ENCODE measurements around the gene KRT81. TPM values are rescaled to one million over a fixed set of nuclear protein-coding genes. Genes with fewer than 3 reads are reported as not detected.

Gene KRT81
- total and polyA plus RNA-seq, 2 of the 4 experiments (the other 2 are of a cell fraction): under 0.01 to 0.05 TPM

DNA sequence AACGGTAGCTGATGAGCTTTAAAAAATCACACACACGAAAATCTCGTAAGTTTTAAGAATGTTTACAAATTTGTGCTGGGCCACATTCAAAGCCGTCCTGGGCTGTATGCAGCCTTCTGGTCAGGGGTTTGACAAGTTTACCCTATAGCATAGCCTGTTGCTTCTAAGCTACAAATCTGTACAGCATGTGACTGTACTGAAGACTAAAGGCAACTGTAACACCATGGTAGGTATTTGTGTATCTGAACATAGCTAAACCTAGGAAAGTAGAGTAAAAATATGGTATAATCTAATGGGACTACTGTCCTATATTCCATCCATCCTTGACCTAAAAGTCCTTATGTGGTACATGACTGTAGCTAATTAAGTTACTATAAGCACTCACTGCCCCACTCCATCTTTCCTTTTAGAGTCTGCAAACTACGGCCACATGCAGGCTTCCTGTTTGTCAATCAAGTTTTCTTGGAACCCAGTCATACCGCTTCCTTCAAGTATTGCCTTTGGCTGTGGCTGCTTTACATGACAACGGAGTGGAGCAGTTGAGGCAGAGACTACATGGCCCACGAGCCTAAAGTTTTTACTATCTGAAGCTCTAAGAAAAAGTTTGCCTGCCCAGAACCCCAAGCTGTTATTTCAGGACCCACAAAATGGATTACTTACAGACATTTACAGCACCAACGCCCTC, 39.8 kb downstream of the KRT81 start:
- no peaks in the 10 kb centered on the region for H3K9me3 ChIP-seq (ENCODE audit: control insufficient read depth, insufficient read depth, low read length)
- no peak overlapping the region for H2AK9ac ChIP-seq (replicated peaks; ENCODE audit: low read depth, low read length, poor library complexity)
- no peaks in the 10 kb centered on the region for H3K36me3 ChIP-seq (ENCODE audit: control insufficient read depth, insufficient read depth, low read length)
- H3K9me1 ChIP-seq (ENCODE audit: insufficient read depth, low read length): 0 out of 2 replicates have a peak, but pooled peaks cover 4% of the 10 kb centered on the region
- no peaks in the 10 kb centered on the region for H4K20me1 ChIP-seq (ENCODE audit: insufficient read depth, low read length)
- 63% methylated on average over 1 of the region's 9 CpGs; no CpG with 5 or more reads in 1 of the 2 experiments for WGBS, 2 experiments (ENCODE audit: extremely low coverage in 2 of 2, insufficient read length in 1 of 2)
- TF ChIP-seq RAD21 (IDR thresholded peaks at IDR 0.05; ENCODE audit: low read length) (no peak), RCOR1 (IDR thresholded peaks at IDR 0.05; ENCODE audit: insufficient replicate concordance, low read length) (no peak)
- ChIA-PET POLR2A (ENCODE audit: unreplicated experiment) (no interaction called here), CTCF (interaction anchor here (1.5 kb wide), 1 partner anchor 27 kb away, joined by 3 read pairs; no protein-coding TSS in a partner anchor)
- no peak overlapping the region for H3K4me2 ChIP-seq (ENCODE audit: low read depth, low read length)
- intact Hi-C loops (cut with micrococcal nuclease): no loop called here
- peaks cover 12% of the 10 kb centered on the region for H3K4me1 ChIP-seq (ENCODE audit: control insufficient read depth, insufficient read depth, low read length)
- no peak overlapping the region for H2BK20ac ChIP-seq (ENCODE audit: low read depth, low read length)
- H2AK5ac ChIP-seq (ENCODE audit: low read depth, low read length): no peak overlapping the region
- H3K27me3 ChIP-seq (ENCODE audit: control insufficient read depth, insufficient read depth, low read length): peaks cover 14% of the 10 kb centered on the region
- H2AFZ ChIP-seq (replicated peaks; ENCODE audit: low read length, poor library complexity): no peak overlapping the region
- no peak overlapping the region for H2BK120ac ChIP-seq (ENCODE audit: low read depth, low read length)
- no peak overlapping the region for H3K56ac ChIP-seq (ENCODE audit: extremely low read depth, insufficient read depth, low read length)
- no peak overlapping the region for H4K91ac ChIP-seq (ENCODE audit: insufficient read depth, low read depth, low read length)
- ATAC-seq (ENCODE audit: low read depth) (no peak), DNase-seq (no peak)
- H4K8ac ChIP-seq (ENCODE audit: low read depth in 2 of 2, low read length in 2 of 2): no peak overlapping the region
- H2BK15ac ChIP-seq (ENCODE audit: low read depth, low read length): no peak overlapping the region
- in situ Hi-C loops (cut with MboI; ENCODE audit: low sequenced_read_pairs): no loop called here
- H4K5ac ChIP-seq (ENCODE audit: low read depth, low read length): no peak overlapping the region
- no peak overlapping the region for H3K27ac ChIP-seq (ENCODE audit: insufficient read depth, low read length)
- BruUV-seq (replicated peaks): no TSS peak
- no peak overlapping the region for H2BK5ac ChIP-seq (ENCODE audit: low read depth, low read length, poor library complexity, severe bottlenecking)
- H3K14ac ChIP-seq (replicated peaks; ENCODE audit: low read depth, low read length): no peak overlapping the region
- dilution Hi-C loops (cut with HindIII; ENCODE audit: low sequenced_read_pairs, unreplicated experiment): no loop called here
- no peak overlapping the region for H3K23ac ChIP-seq (ENCODE audit: low read depth, low read length)
- H3K79me1 ChIP-seq (ENCODE audit: low read depth in 1 of 2, low read length in 2 of 2): no peaks in the 10 kb centered on the region
- H3K9ac ChIP-seq (ENCODE audit: low read depth, low read length): no peak overlapping the region
- H3K18ac ChIP-seq (ENCODE audit: low read depth, low read length): no peak overlapping the region
- H3K4ac ChIP-seq (ENCODE audit: low read depth, low read length): no peak overlapping the region
- no peak overlapping the region for H3K4me3 ChIP-seq (ENCODE audit: insufficient read depth, low read depth, low read length)

All from IMR-90 (cell line).